ENCODE results near the gene TFIP11.

DNA sequence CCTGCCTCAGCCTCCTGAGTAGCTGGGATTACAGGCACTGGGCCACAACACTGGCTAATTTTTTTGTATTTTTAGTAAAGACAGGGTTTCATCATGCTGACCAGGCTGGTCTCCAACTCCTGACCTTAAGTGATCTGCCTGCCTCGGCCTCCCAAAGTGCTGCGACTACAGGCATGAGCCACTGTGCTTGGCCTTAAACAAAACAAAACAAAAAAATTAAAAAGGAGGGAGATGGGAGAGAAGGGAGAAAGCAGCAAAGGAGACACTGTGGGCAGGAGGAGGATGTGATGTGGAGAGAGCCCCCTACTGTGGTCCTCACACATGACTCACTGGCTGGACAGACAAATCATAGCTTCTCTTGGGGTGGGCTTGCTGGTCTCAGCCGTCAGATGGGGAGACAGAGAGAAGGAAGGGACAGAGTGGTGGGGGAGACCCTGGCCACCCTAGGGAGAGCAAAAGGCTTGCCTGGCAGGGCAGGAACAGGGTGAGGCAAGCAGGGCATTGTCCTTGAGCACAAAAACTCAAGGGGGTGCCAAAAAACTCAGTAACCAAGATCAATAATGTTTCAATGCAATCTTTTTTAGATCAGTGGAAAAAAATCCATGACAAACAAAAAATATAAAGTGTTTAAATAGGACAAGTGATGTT lies 46.1 kb upstream of the TFIP11 start:
- TF ChIP-seq, protein P1, sequence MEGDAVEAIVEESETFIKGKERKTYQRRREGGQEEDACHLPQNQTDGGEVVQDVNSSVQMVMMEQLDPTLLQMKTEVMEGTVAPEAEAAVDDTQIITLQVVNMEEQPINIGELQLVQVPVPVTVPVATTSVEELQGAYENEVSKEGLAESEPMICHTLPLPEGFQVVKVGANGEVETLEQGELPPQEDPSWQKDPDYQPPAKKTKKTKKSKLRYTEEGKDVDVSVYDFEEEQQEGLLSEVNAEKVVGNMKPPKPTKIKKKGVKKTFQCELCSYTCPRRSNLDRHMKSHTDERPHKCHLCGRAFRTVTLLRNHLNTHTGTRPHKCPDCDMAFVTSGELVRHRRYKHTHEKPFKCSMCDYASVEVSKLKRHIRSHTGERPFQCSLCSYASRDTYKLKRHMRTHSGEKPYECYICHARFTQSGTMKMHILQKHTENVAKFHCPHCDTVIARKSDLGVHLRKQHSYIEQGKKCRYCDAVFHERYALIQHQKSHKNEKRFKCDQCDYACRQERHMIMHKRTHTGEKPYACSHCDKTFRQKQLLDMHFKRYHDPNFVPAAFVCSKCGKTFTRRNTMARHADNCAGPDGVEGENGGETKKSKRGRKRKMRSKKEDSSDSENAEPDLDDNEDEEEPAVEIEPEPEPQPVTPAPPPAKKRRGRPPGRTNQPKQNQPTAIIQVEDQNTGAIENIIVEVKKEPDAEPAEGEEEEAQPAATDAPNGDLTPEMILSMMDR (IDR thresholded peaks at IDR 0.05; ENCODE audit: low read length): no peak
- TF ChIP-seq EZH2 (IDR thresholded peaks at IDR 0.05; ENCODE audit: borderline replicate concordance, low read length): no peak
